GM10248 (cell line): ENCODE measurements around the gene PRRC2B.
"Not testable (repeated sequence)": the region's sequence is repeated elsewhere in the genome, so short reads cannot be mapped to it uniquely, and the experiment has no call there.

Experiments used
- CTCF ChIA-PET: fragments of 300-600 bp; sonication (Branson Sonifier 250); formaldehyde crosslinking; extraction: SDS; loops from one replicate; lab custom pipeline; 2021; ENCODE audit warnings: antibody characterized with exemption; lab: Yijun Ruan, JAX
- POLR2A ChIA-PET: fragments of 350-650 bp; sonication (Branson Sonifier 250); formaldehyde crosslinking; extraction: SDS; loops from one replicate; lab custom pipeline; 2020; ENCODE audit warnings: antibody characterized with exemption; lab: Yijun Ruan, JAX
- DNase-seq: peaks from one replicate; pipeline ENCODE4 v3.0.0; 2012; ENCODE audit errors: extremely low spot score
- TF ChIP-seq, protein P1 (sequence below): IDR thresholded peaks from 2 replicates; pipeline ENCODE4 v1.5.1; 2012; ENCODE audit warnings: mild to moderate bottlenecking, low read depth; ENCODE audit errors: extremely low read depth, missing control alignments, control extremely low read depth

PRRC2B gene

DNA sequence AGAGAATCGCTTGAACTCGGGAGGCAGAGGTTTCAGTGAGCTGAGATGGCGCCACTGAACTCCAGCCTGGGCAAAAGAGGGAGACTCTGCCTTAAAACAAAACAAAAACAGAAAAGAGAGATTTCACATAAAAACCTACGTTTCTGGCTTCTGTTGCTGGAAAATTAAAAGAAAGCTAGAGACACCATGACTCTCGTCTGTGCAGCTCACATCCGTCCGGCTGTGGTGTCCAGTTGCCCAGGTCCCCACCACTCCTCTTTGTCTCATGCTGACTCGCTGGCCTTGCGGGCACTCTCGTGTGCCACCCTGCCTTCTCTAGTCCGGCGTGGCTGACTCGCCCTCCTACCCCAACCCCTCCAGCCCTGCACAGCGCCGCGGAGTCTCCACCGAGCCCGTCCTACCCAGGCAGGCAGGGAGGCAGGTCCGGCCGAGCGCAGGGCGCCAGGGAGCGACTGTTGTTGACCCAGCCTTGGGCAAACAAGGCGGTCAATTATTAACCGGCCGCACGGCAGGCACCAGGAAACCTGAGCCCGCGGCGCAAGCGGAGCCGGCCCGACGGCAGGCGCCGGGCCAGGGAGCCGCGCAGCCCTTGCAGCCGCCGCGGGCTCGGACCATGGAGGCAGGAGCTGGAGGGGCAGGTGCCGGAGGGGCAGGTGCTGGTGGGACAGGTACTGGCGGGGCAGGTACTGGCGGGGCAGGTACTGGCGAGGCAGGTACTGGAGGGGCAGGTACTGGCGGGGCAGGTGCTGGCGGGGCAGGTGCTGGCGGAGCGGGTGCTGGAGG, 151.3 kb downstream of the PRRC2B start, which contains the start of gene PRRT1B:
PRRT1B (plus strand) TSS at position 521 of the 783 bp plus-strand sequence; CDS start at position 614, 93 bp downstream.
- POLR2A ChIA-PET, result no interaction called here
- TF ChIP-seq, protein P1, sequence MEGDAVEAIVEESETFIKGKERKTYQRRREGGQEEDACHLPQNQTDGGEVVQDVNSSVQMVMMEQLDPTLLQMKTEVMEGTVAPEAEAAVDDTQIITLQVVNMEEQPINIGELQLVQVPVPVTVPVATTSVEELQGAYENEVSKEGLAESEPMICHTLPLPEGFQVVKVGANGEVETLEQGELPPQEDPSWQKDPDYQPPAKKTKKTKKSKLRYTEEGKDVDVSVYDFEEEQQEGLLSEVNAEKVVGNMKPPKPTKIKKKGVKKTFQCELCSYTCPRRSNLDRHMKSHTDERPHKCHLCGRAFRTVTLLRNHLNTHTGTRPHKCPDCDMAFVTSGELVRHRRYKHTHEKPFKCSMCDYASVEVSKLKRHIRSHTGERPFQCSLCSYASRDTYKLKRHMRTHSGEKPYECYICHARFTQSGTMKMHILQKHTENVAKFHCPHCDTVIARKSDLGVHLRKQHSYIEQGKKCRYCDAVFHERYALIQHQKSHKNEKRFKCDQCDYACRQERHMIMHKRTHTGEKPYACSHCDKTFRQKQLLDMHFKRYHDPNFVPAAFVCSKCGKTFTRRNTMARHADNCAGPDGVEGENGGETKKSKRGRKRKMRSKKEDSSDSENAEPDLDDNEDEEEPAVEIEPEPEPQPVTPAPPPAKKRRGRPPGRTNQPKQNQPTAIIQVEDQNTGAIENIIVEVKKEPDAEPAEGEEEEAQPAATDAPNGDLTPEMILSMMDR, result no peak
- CTCF ChIA-PET, result no interaction called here
- no peak for DNase-seq

DNA sequence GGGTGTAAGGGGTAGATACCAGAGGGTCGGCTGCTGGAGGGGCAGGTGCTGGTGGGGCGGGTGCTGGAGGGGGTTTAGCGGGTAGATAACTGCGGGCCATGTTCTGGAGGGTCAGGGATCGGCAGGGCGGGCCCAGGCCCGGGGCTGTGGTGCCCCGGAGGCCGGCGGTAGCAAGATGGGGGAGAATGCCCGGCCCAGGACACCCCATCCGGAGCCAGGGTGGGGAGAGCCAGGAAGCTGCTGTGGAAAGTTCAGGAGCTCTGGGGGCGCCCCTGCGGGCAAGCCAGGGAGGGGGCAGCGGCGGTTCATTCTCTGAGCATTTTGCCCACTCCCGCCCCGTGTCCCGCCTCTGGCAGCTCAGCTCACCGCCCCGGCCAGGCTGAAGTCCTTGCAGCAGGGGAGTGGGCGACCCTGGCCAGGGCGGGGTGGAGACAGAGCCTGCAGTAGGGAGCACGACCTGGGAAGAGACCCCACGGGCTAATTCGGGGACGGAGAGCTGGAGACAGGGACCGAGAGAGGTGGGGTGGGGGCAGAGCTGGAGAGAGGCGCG, 152.0 kb downstream of the PRRC2B start:
- TF ChIP-seq, protein P1, result no peak
- DNase-seq, result no peak
- CTCF ChIA-PET, result interaction anchor here (1.5 kb wide), 1 partner anchor 15 kb away, joined by 6 read pairs; no protein-coding TSS in a partner anchor
- POLR2A ChIA-PET, result no interaction called here

DNA sequence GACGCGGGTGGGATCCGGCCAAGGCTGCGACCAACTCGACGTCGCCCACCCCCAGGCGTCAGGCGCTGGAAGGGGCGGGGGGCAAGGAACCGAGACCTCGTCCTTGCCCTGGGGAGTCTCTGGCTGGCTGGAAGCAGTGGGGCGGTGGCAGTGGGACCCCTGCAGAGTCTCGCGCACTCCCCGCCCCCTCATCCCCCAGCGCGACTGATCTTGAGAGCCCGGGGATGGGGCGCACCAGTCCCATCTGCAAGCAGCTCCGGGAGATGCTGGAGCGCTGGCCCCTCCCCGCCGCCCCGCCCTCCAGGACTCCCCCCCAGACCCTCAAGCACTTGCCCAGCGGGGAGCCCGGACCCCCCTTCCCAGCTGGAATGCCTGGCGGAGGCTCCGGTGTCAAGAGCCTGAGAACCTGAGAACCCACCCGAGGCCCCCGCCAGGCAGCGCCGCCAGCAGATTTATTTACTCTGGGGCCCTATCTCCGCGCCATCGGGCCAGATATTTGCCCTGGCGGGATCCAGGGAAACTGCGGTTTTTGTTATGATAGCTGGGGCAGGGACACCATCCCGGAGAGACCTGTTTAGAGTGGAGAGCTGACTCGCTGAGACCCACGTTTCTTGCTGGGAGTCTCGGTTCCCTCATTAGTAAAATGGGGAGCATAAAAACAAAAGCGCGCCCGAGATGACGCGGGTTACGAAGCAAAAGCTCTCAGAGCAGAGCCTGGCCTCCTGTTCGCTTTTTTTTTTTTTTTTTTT, 152.6 kb downstream of the PRRC2B start:
- TF ChIP-seq, protein P1, result no peak
- POLR2A ChIA-PET, result no interaction called here
- DNase-seq, result no peak
- CTCF ChIA-PET, result interaction anchor here (1.5 kb wide), 1 partner anchor 14 kb away, joined by 6 read pairs; no protein-coding TSS in a partner anchor

DNA sequence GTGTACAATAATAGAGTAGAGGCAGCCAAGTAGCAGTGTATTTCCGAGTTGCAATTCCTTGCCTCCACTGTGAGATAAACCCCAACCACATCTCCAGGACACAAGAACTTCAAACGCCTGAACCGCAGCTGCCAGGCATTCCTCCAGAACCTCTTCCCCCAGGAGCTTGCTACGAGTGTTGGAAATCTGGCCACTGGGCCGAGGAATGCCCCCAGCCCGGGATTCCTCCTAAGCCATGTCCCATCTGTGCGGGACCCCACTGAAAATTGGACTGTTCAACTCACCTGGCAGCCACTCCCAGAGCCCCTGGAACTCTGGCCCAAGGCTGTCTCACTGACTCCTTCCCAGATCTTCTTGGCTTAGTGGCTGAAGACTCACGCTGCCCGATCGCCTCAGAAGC, 155.3 kb downstream of the PRRC2B start:
- POLR2A ChIA-PET, CTCF ChIA-PET: not testable (repeated sequence)

More for the DNA sequence above, 155.3 kb downstream of the PRRC2B start:
- not testable (repeated sequence) for DNase-seq
